GM12878 (cell line): ENCODE measurements around the gene CTDSP1. TPM values are rescaled to one million over a fixed set of nuclear protein-coding genes. Genes with fewer than 3 reads are reported as not detected.

Experiments
- ATAC-seq: fragments of 200-7000 bp; cut with Tn5 transposase; 3 replicates; pipeline ENCODE4 v1.9.1; 2020; ENCODE audit warnings: mild to moderate bottlenecking, moderate library complexity
- BruUV-seq: library from RNA; stranded (reverse); fragments of 400-500 nt; replicated peaks from 2 replicates; lab custom pipeline; 2021; lab: Mats Ljungman, UMichigan
- CTCF ChIA-PET: fragments of 300-600 bp; sonication (Branson Sonifier 250); formaldehyde crosslinking; extraction: SDS; loops from one replicate; lab custom pipeline; 2021; ENCODE audit warnings: inconsistent platforms; lab: Yijun Ruan, JAX
- POLR2A ChIA-PET: fragments of 350-600 bp; formaldehyde crosslinking; extraction: SDS; loops from one replicate; lab custom pipeline; 2021; ENCODE audit warnings: inconsistent platforms; lab: Charles Lee
- RAD21 ChIA-PET: fragments of 300-600 bp; sonication (Branson Sonifier 250); formaldehyde crosslinking; loops from one replicate; lab custom pipeline; 2023; ENCODE audit warnings: antibody characterized with exemption; ENCODE audit not compliant: unreplicated experiment; lab: Charles Lee
- SMC1A ChIA-PET: fragments of 300-600 bp; sonication (Branson Sonifier 250); formaldehyde crosslinking; loops from one replicate; lab custom pipeline; 2023; ENCODE audit not compliant: unreplicated experiment, uncharacterized antibody; lab: Charles Lee
- DNase-seq: peaks from one replicate; pipeline ENCODE4 v3.0.0-alpha.2; 2011; ENCODE audit warnings: low read depth, low spot score
- FAIRE-seq: peaks from 3 replicates; lab custom pipeline; 2011; peaks lifted over from hg19 to GRCh38; lab: Jason Lieb, UNC
- H2AFZ ChIP-seq: 2 replicates; pipeline ENCODE4 v1.6.0; 2011; ENCODE audit warnings: low read depth, low read length, control low read depth; ENCODE audit not compliant: control insufficient read depth
- H3K27ac ChIP-seq: 2 replicates; pipeline ENCODE4 v1.5.1; 2011; ENCODE audit warnings: control low read depth; ENCODE audit not compliant: control insufficient read depth, insufficient read depth
- H3K27me3 ChIP-seq, 2 experiments: replicated peaks in 1 of 2; 2 replicates each; pipeline versions ENCODE4 v1.6.0 to v1.6.1; 2011; ENCODE audit warnings: low read length in 1 of 2; ENCODE audit not compliant: control insufficient read depth in 2 of 2, insufficient read depth in 2 of 2
- H3K36me3 ChIP-seq, 2 experiments: 2 replicates each; pipeline ENCODE4 v1.5.1; 2011; ENCODE audit warnings: low read length in 1 of 2; ENCODE audit not compliant: control insufficient read depth in 2 of 2, insufficient read depth in 2 of 2
- H3K4me1 ChIP-seq: 2 replicates; pipeline ENCODE4 v1.6.1; 2011; ENCODE audit warnings: mild to moderate bottlenecking, low read length, moderate library complexity, mixed read lengths; ENCODE audit not compliant: control insufficient read depth, insufficient read depth
- H3K4me2 ChIP-seq: 2 replicates; pipeline ENCODE4 v1.6.0; 2011; ENCODE audit warnings: control low read depth; ENCODE audit not compliant: control insufficient read depth, insufficient read depth
- H3K4me3 ChIP-seq: fragments of 200-600 bp; sonication (generic); 2 replicates; pipeline ENCODE4 v1.5.1; 2016
- H3K79me2 ChIP-seq: 2 replicates; pipeline ENCODE4 v1.6.0; 2011; ENCODE audit warnings: low read length; ENCODE audit not compliant: control insufficient read depth, insufficient read depth
- H3K9ac ChIP-seq: 2 replicates; pipeline ENCODE4 v1.8.0; 2011; ENCODE audit warnings: low read length, control low read depth, mixed read lengths; ENCODE audit not compliant: control insufficient read depth, insufficient read depth
- H3K9me3 ChIP-seq: replicated peaks from 3 replicates; pipeline ENCODE4 v1.5.1; 2011; ENCODE audit warnings: mild to moderate bottlenecking, low read length; ENCODE audit not compliant: control insufficient read depth, insufficient read depth
- H4K20me1 ChIP-seq: 2 replicates; pipeline ENCODE4 v1.6.0; 2011; ENCODE audit not compliant: control insufficient read depth, insufficient read depth
- ASH2L ChIP-seq: fragments of 300-600, 200-600 bp; sonication (generic); IDR thresholded peaks from 2 replicates; pipeline ENCODE4 v1.6.1; 2017; ENCODE audit warnings: low read depth, mild to moderate bottlenecking, borderline replicate concordance
- CREM ChIP-seq: IDR thresholded peaks from 2 replicates; pipeline ENCODE4 v1.6.1; 2014; ENCODE audit warnings: antibody characterized with exemption, low read depth
- EGR1 ChIP-seq, 2 experiments: IDR thresholded peaks; 1 replicate in 1 of 2; 2 replicates in 1 of 2; pipeline ENCODE4 v1.6.1; 2011 to 2012; ENCODE audit warnings: low read depth in 2 of 2, low read length in 2 of 2, borderline replicate concordance in 1 of 2, mild to moderate bottlenecking in 1 of 2, moderate library complexity in 1 of 2
- JUNB ChIP-seq: IDR thresholded peaks from 2 replicates; pipeline ENCODE4 v1.6.1; 2016; ENCODE audit warnings: antibody characterized with exemption, mild to moderate bottlenecking
- JUND ChIP-seq: IDR thresholded peaks from 2 replicates; pipeline ENCODE4 v1.6.1; 2012; ENCODE audit warnings: low read depth, mild to moderate bottlenecking, low read length, improper control_type of control experiment, moderate library complexity
- POLR2AphosphoS2 ChIP-seq: IDR thresholded peaks from 2 replicates; pipeline ENCODE4 v1.6.1; 2011; ENCODE audit warnings: low read depth, mild to moderate bottlenecking, low read length, improper control_type of control experiment, moderate library complexity
- SIN3A ChIP-seq: IDR thresholded peaks from 2 replicates; pipeline ENCODE4 v1.6.1; 2012; ENCODE audit warnings: low read depth, low read length, improper control_type of control experiment
- SPI1 ChIP-seq: IDR thresholded peaks from 2 replicates; pipeline ENCODE4 v1.6.1; 2011; ENCODE audit warnings: low read depth, mild to moderate bottlenecking, low read length, moderate library complexity, borderline replicate concordance; ENCODE audit not compliant: insufficient read depth
- TCF12 ChIP-seq: IDR thresholded peaks from 2 replicates; pipeline ENCODE4 v1.6.1; 2011; ENCODE audit warnings: low read depth, mild to moderate bottlenecking, low read length
- WGBS: methylation state at CpG from one replicate; pipeline ENCODE4 v1.1.6; 2016; ENCODE audit warnings: low lambda C conversion rate; ENCODE audit not compliant: insufficient replicate concordance, insufficient coverage; ENCODE audit errors: missing lambda C conversion rate; 5-methylcytosine and 5-hydroxymethylcytosine counted together
- in situ Hi-C: fragments of 300-500 bp; cut with MboI; formaldehyde crosslinking; loops from 9 replicates; pipeline ENCODE4 v1.14.3; 2018; ENCODE audit warnings: mixed read lengths
- intact Hi-C: fragments of 100-400 bp; cut with micrococcal nuclease; formaldehyde crosslinking; loops from one replicate; pipeline ENCODE4 v1.14.2; 2022; ENCODE audit not compliant: unreplicated experiment
- polyA plus RNA-seq, 11 experiments: library from polyadenylated mRNA; depleted of rRNA in 4 of 11; unstranded in 6 of 11; stranded (reverse) in 5 of 11; fragments of >200 nt; fragmentation: Nextera tagmentation in 4 of 11; fragmentation: Illumina TruSeq in 1 of 11; extraction: Ambion mirVana in 4 of 11; extraction: Trizol in 1 of 11; gene quantifications; 1 replicate in 1 of 11; 2 replicates in 10 of 11; pipeline versions ENCODE4 v1.2.1 to v1.2.3, GENCODE V29; 2011 to 2016; ENCODE audit warnings: inconsistent platforms in 2 of 11, missing spikeins in 2 of 11, low read depth in 1 of 11
- total RNA-seq, 4 experiments: library from RNA; depleted of rRNA in 3 of 4; stranded (reverse); fragments of >200 nt in 3 of 4; fragmentation: Illumina TruSeq in 1 of 4; extraction: Trizol in 1 of 4; gene quantifications; 2 replicates each; pipeline versions ENCODE4 v1.2.1 to v1.2.3, GENCODE V29; 2013 to 2021
- TF ChIP-seq, protein P1 (sequence below): fragments of 150-350 bp; IDR thresholded peaks from 2 replicates; pipeline ENCODE4 v1.6.1; 2014; ENCODE audit warnings: mild to moderate bottlenecking, low read depth, low read length
- TF ChIP-seq, protein P2 (sequence below): fragments of 450-650 bp; conservative IDR thresholded peaks from 2 replicates; pipeline ENCODE4 v1.6.1; 2017; ENCODE audit warnings: mild to moderate bottlenecking, moderate library complexity

The CTDSP1 gene
- total and polyA plus RNA-seq, 10 of the 15 experiments (the other 5 are each of a cell fraction or from before 2014, with no cell fraction given), result 3.0 to 75.9 (median 34.4) TPM

DNA sequence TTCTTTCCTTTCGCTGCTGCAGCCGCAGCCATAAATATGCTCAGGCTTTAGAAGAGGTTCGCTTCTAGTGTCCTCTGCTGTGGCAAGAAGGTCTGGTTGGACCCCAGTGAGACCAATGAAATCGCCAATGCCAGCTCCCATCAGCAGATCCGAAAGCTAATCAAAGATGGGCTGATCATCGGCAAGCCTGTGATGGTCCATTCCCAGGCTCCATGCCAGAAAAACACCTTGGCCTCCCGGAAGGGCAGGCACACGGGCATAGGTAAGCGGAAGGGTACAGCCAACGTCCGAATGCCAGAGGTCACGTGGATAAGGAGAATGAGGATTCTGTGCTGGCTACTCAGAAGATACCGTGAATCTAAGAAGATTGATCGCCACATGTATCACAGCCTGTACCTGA, 45.6 kb upstream of the CTDSP1 start:
- in situ Hi-C loops, result no loop called here
- Histone ChIP-seq H3K9ac (no peak overlapping the region), H3K4me1 (no peaks in the 10 kb centered on the region), H3K9me3 (no peaks in the 10 kb centered on the region; the same call in 2 of the 3 replicates), H3K27ac (no peak overlapping the region), H3K79me2 (no peaks in the 10 kb centered on the region), H3K27me3 (no peaks in the 10 kb centered on the region), H3K4me3 (no peak overlapping the region), H2AFZ (no peak overlapping the region), H3K36me3 (no peaks in the 10 kb centered on the region), H4K20me1 (no peaks in the 10 kb centered on the region), H3K4me2 (no peak overlapping the region)
- CTCF ChIA-PET, result interaction anchor here (1.3 to 4.9 kb wide), 2 partner anchors 10 to 49 kb away, joined by 3 to 138 read pairs; no protein-coding TSS in a partner anchor
- POLR2A ChIA-PET, result no interaction called here
- WGBS, result 56% methylated on average over 14 of the region's 14 CpGs
- no peak for DNase-seq
- RAD21 ChIA-PET, result no interaction called here
- intact Hi-C loops, result loop anchor here (10.0 kb wide), 1 partner anchor 169 kb away; no protein-coding TSS in a partner anchor
- SMC1A ChIA-PET, result no interaction called here
- FAIRE-seq, result no peak
- ATAC-seq, result no peak
- BruUV-seq, result no TSS peak
- no peak for TF ChIP-seq EGR1 (IDR thresholded peaks at IDR 0.05; ENCODE audit: borderline replicate concordance in 1 of 2, low read depth in 2 of 2, low read length in 2 of 2)
- no peak for TF ChIP-seq SPI1
- no peak for TF ChIP-seq SIN3A
- TF ChIP-seq ASH2L, result no peak
- TF ChIP-seq, protein P1, sequence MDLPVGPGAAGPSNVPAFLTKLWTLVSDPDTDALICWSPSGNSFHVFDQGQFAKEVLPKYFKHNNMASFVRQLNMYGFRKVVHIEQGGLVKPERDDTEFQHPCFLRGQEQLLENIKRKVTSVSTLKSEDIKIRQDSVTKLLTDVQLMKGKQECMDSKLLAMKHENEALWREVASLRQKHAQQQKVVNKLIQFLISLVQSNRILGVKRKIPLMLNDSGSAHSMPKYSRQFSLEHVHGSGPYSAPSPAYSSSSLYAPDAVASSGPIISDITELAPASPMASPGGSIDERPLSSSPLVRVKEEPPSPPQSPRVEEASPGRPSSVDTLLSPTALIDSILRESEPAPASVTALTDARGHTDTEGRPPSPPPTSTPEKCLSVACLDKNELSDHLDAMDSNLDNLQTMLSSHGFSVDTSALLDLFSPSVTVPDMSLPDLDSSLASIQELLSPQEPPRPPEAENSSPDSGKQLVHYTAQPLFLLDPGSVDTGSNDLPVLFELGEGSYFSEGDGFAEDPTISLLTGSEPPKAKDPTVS, result no peak
- TF ChIP-seq CREM, result no peak
- TF ChIP-seq, protein P2, sequence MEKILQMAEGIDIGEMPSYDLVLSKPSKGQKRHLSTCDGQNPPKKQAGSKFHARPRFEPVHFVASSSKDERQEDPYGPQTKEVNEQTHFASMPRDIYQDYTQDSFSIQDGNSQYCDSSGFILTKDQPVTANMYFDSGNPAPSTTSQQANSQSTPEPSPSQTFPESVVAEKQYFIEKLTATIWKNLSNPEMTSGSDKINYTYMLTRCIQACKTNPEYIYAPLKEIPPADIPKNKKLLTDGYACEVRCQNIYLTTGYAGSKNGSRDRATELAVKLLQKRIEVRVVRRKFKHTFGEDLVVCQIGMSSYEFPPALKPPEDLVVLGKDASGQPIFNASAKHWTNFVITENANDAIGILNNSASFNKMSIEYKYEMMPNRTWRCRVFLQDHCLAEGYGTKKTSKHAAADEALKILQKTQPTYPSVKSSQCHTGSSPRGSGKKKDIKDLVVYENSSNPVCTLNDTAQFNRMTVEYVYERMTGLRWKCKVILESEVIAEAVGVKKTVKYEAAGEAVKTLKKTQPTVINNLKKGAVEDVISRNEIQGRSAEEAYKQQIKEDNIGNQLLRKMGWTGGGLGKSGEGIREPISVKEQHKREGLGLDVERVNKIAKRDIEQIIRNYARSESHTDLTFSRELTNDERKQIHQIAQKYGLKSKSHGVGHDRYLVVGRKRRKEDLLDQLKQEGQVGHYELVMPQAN, result no peak
- TF ChIP-seq JUND, result no peak
- no peak for TF ChIP-seq POLR2AphosphoS2
- TF ChIP-seq TCF12, result no peak
- TF ChIP-seq JUNB, result no peak
